Tibial nerve (tissue), 4 donors: Measurements from ENCODE around the gene TPPP.

Experiments used
- EP300 ChIP-seq, 2 donors: sonication (generic); formaldehyde crosslinking; IDR thresholded peaks; one replicate each; pipeline ENCODE4 v1.6.1; 2017; ENCODE audit warnings: antibody characterized with exemption in 2 of 2, mild to moderate bottlenecking in 1 of 2
- POLR2A ChIP-seq, 2 donors: fragments of 450-650 bp; IDR thresholded peaks; one replicate each; pipeline ENCODE4 v1.6.1; 2017; ENCODE audit warnings: antibody characterized with exemption in 2 of 2, mild to moderate bottlenecking in 2 of 2, moderate library complexity in 2 of 2
- TF ChIP-seq, protein P1 (sequence below), 5 experiments: fragments of 200-600 bp in 3 of 5; fragments of 450-650 bp in 2 of 5; sonication (generic) in 3 of 5; IDR thresholded peaks; one replicate each; pipeline ENCODE4 v1.5.1; 2016 to 2019; ENCODE audit warnings: antibody characterized with exemption in 5 of 5, mild to moderate bottlenecking in 3 of 5, moderate library complexity in 2 of 5

DNA sequence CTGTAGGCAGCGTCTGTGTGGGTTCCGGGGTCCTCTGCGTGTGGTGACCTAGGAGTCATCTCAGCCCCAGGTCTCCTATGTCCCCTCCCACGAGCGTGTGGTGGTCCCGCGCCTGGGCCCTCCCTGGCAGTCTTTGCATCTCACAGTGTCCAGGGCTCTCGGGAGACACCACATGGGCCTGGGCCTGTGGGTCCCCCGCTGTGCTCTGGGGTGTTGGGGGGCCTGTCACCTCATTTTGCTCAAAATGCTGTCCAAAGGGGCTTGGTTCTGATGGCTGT is 54.0 kb downstream of the TPPP start:
- TF ChIP-seq, protein P1, sequence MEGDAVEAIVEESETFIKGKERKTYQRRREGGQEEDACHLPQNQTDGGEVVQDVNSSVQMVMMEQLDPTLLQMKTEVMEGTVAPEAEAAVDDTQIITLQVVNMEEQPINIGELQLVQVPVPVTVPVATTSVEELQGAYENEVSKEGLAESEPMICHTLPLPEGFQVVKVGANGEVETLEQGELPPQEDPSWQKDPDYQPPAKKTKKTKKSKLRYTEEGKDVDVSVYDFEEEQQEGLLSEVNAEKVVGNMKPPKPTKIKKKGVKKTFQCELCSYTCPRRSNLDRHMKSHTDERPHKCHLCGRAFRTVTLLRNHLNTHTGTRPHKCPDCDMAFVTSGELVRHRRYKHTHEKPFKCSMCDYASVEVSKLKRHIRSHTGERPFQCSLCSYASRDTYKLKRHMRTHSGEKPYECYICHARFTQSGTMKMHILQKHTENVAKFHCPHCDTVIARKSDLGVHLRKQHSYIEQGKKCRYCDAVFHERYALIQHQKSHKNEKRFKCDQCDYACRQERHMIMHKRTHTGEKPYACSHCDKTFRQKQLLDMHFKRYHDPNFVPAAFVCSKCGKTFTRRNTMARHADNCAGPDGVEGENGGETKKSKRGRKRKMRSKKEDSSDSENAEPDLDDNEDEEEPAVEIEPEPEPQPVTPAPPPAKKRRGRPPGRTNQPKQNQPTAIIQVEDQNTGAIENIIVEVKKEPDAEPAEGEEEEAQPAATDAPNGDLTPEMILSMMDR (IDR thresholded peaks at IDR 0.05): no peak
- TF ChIP-seq EP300 (IDR thresholded peaks at IDR 0.05): no peak
- no peak for TF ChIP-seq POLR2A (IDR thresholded peaks at IDR 0.05)
